ENCODE results near the gene TPCN2. TPM values are rescaled to one million over a fixed set of nuclear protein-coding genes. Genes with fewer than 3 reads are reported as not detected.

The TPCN2 gene
- total RNA-seq, 1 donor from 2014 or later, result 31.4 TPM

DNA sequence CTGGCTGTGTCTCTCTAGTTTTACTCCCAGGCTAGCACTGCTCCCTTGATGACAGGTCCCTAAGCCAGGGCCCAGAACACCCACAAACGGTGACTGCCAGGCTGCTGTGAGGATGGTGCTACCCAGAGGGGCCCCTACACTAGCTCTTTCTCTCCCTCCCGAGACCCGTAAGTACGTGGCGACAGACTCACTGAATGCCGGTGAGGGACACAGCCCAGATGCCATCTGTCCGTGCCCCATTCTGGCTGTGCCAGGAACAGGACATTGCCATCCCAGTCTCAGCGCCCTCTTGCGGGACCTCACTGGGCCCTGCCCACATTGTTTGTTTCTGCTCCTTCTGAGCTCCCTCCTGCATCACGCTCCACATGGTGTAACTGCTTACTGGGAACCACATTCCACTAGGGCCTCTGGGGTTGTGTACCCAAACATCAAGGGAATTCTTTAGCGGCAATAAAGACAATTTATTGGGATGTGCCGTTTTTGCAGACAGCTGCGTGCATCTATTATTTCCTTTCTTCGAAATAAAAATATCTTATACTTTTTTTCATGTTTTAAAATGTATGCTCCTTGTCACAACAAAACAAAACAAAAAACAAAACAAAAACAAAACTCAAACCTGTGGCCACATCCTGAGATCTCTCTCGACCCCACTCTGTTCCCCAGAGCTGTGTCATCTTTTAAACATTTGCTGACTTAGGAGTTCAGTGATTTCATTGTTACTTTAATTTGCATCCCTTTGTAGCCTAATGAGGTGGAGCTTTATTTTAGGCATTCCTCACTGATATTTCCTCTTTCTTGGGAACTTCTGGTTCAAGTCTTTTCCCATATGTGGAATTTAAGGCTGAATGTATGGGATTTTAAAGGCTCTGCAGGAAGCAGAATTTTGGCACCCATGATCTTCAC lies 4.4 kb upstream of the TPCN2 start:
- H3K27ac Mint-ChIP-seq (ENCODE audit: unreplicated experiment), result peak overlapping the region; percentile 49
- no peaks in the 10 kb centered on the region for H3K36me3 Mint-ChIP-seq (ENCODE audit: low read depth, unreplicated experiment)
- H3K9me3 Mint-ChIP-seq (ENCODE audit: unreplicated experiment), result no peaks in the 10 kb centered on the region
- TF ChIP-seq, protein P1, sequence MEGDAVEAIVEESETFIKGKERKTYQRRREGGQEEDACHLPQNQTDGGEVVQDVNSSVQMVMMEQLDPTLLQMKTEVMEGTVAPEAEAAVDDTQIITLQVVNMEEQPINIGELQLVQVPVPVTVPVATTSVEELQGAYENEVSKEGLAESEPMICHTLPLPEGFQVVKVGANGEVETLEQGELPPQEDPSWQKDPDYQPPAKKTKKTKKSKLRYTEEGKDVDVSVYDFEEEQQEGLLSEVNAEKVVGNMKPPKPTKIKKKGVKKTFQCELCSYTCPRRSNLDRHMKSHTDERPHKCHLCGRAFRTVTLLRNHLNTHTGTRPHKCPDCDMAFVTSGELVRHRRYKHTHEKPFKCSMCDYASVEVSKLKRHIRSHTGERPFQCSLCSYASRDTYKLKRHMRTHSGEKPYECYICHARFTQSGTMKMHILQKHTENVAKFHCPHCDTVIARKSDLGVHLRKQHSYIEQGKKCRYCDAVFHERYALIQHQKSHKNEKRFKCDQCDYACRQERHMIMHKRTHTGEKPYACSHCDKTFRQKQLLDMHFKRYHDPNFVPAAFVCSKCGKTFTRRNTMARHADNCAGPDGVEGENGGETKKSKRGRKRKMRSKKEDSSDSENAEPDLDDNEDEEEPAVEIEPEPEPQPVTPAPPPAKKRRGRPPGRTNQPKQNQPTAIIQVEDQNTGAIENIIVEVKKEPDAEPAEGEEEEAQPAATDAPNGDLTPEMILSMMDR (IDR thresholded peaks at IDR 0.05; ENCODE audit: unreplicated experiment), result no peak
- peak; percentile 63 for DNase-seq (ENCODE audit: low spot score)
- H3K4me3 Mint-ChIP-seq (ENCODE audit: unreplicated experiment), result no peak overlapping the region
- peaks cover 5% of the 10 kb centered on the region for H3K4me1 Mint-ChIP-seq (ENCODE audit: unreplicated experiment)
- H3K27me3 Mint-ChIP-seq (ENCODE audit: unreplicated experiment), result peaks cover 2% of the 10 kb centered on the region

GRCh38 chr11:69048031-69048693 lies 570 bp upstream of the TPCN2 start:
- TF ChIP-seq, protein P1 (IDR thresholded peaks at IDR 0.05; ENCODE audit: unreplicated experiment), result no peak
- H3K27ac Mint-ChIP-seq (ENCODE audit: unreplicated experiment), result no peak overlapping the region
- H3K9me3 Mint-ChIP-seq (ENCODE audit: unreplicated experiment), result no peaks in the 10 kb centered on the region
- peaks cover 9% of the 10 kb centered on the region for H3K4me1 Mint-ChIP-seq (ENCODE audit: unreplicated experiment)
- peaks cover 2% of the 10 kb centered on the region for H3K27me3 Mint-ChIP-seq (ENCODE audit: unreplicated experiment)
- peak overlapping the region; percentile 79 for H3K4me3 Mint-ChIP-seq (ENCODE audit: unreplicated experiment)
- no peak for DNase-seq (ENCODE audit: low spot score)
- H3K36me3 Mint-ChIP-seq (ENCODE audit: low read depth, unreplicated experiment), result no peaks in the 10 kb centered on the region

DNA sequence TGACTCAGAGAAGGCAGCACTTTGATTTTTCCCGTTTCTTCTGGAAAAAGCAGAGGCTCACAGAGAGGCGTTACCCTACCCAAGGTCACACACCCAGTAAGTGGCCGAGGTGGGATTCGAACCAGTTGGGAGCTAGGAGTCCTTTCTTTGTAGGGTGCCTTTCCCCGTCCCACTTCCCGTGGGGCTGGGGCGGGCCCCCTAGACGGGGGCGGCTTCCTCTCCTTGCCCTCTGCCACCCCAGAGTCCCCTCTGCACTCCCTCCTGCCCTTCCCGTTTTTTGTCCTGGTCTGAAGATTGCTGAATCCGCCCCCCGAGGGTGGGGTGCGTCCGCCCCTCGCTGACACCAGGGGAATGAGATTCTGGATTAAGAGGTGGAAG lies 747 bp downstream of the TPCN2 start:
- DNase-seq (ENCODE audit: low spot score), result no peak
- TF ChIP-seq, protein P1 (IDR thresholded peaks at IDR 0.05; ENCODE audit: unreplicated experiment), result no peak
- Mint-ChIP-seq H3K4me1 (ENCODE audit: unreplicated experiment) (peaks cover 9% of the 10 kb centered on the region), H3K9me3 (ENCODE audit: unreplicated experiment) (no peaks in the 10 kb centered on the region), H3K4me3 (ENCODE audit: unreplicated experiment) (peak overlapping the region; percentile 86), H3K27ac (ENCODE audit: unreplicated experiment) (no peak overlapping the region), H3K36me3 (ENCODE audit: low read depth, unreplicated experiment) (no peaks in the 10 kb centered on the region), H3K27me3 (ENCODE audit: unreplicated experiment) (peaks cover 3% of the 10 kb centered on the region)

DNA sequence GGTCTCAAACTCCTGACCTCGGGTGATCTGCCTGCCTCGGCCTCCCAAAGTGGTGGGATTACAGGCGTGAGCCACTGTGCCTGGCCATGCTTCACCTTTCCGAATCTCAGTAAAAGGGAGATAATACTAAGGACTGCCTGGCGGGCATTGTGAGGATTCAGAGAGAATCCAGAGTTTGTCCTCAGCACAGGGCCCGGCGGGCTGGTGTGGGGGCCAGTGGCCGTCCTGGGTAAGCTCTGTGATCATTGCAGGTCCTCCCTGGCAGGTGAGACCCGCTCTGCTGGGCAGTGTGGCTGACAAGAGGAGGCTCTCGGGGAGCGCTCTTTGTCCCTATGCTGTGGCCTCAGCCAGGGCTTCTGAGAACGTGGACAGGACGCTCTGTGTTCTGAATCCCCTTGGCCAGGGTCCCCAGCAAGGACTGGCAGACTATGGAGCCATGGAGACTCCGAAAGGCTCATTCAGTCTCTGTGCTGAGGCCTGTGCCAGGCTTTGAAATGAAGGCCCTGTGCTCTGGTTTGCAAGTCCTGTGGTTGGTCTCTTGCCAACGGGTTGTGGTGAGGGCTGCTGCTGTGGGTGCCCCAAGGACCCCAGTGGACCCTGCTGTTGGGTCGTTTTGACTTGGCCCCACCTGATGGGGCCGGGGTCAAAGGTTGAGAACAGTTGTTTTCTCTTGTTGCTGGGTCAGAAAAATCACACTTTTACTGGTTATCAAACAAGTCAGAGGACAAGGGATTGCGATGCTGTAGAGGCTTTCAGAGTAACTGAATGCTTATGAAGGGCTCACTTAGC lies 2.1 kb downstream of the TPCN2 start:
- TF ChIP-seq, protein P1 (IDR thresholded peaks at IDR 0.05; ENCODE audit: unreplicated experiment), result no peak
- Mint-ChIP-seq H3K4me1 (ENCODE audit: unreplicated experiment) (peaks cover 4% of the 10 kb centered on the region), H3K36me3 (ENCODE audit: low read depth, unreplicated experiment) (peaks cover 3% of the 10 kb centered on the region), H3K4me3 (ENCODE audit: unreplicated experiment) (no peak overlapping the region), H3K27me3 (ENCODE audit: unreplicated experiment) (peaks cover 3% of the 10 kb centered on the region), H3K9me3 (ENCODE audit: unreplicated experiment) (no peaks in the 10 kb centered on the region), H3K27ac (ENCODE audit: unreplicated experiment) (no peak overlapping the region)
- DNase-seq (ENCODE audit: low spot score), result no peak
